H1 (cell line): ENCODE results near the gene OR8I2. TPM values are rescaled to one million over a fixed set of nuclear protein-coding genes. Genes with fewer than 3 reads are reported as not detected.
"Not testable (repeated sequence)": the region's sequence is repeated elsewhere in the genome, so short reads cannot be mapped to it uniquely, and the experiment has no call there.

Experiments used
- CTCF ChIA-PET: fragments of 300-600 bp; sonication (Branson Sonifier 250); formaldehyde crosslinking; loops from one replicate; lab custom pipeline; 2021; ENCODE audit not compliant: partially characterized antibody; lab: Charles Lee
- POLR2A ChIA-PET: fragments of 300-600 bp; sonication (Branson Sonifier 250); formaldehyde crosslinking; loops from one replicate; lab custom pipeline; 2021; ENCODE audit warnings: inconsistent platforms; ENCODE audit not compliant: partially characterized antibody; lab: Charles Lee
- DNase-seq, 2 experiments: peaks; one replicate each; pipeline versions ENCODE4 v3.0.0 to v3.0.0-alpha.2; 2010 to 2022; ENCODE audit warnings: low spot score in 2 of 2, low read depth in 1 of 2, mixed read lengths in 1 of 2
- FAIRE-seq: peaks from 2 replicates; lab custom pipeline; 2011; peaks lifted over from hg19 to GRCh38; lab: Jason Lieb, UNC
- H2AFZ ChIP-seq: 2 replicates; pipeline ENCODE4 v1.8.1; 2012; ENCODE audit warnings: low read length, inconsistent platforms
- H2AK5ac ChIP-seq: 2 replicates; pipeline ENCODE4 v1.6.1; 2013; ENCODE audit warnings: low read depth, low read length
- H2BK120ac ChIP-seq: replicated peaks from 2 replicates; pipeline ENCODE3; 2013; ENCODE audit warnings: low read depth, low read length, inconsistent platforms
- H2BK12ac ChIP-seq: 2 replicates; pipeline ENCODE4 v1.6.1; 2013; ENCODE audit warnings: low read depth, low read length
- H2BK15ac ChIP-seq: 2 replicates; pipeline ENCODE4 v1.6.1; 2013; ENCODE audit warnings: low read length
- H2BK20ac ChIP-seq: 2 replicates; pipeline ENCODE4 v1.6.1; 2013; ENCODE audit warnings: low read length
- H2BK5ac ChIP-seq: 2 replicates; pipeline ENCODE4 v1.6.1; 2013; ENCODE audit warnings: low read depth, low read length
- H3K14ac ChIP-seq: 2 replicates; pipeline ENCODE4 v1.6.1; 2013; ENCODE audit warnings: inconsistent platforms; ENCODE audit not compliant: insufficient read length
- H3K18ac ChIP-seq: 2 replicates; pipeline ENCODE4 v1.6.1; 2013; ENCODE audit warnings: low read length; ENCODE audit errors: extremely low read depth
- H3K23ac ChIP-seq: 2 replicates; pipeline ENCODE4 v1.6.1; 2013; ENCODE audit warnings: inconsistent platforms; ENCODE audit not compliant: insufficient read length
- H3K23me2 ChIP-seq: 2 replicates; pipeline ENCODE4 v1.6.1; 2013; ENCODE audit warnings: low read depth, low read length
- H3K27ac ChIP-seq: 2 replicates; pipeline ENCODE4 v1.6.1; 2011; ENCODE audit warnings: low read depth, low read length, inconsistent platforms
- H3K27me3 ChIP-seq, 4 experiments: replicated peaks in 1 of 4; 1 replicate in 1 of 4; 2 replicates in 3 of 4; pipeline versions ENCODE4 v1.6.1 to v1.8.1; 2011 to 2013; ENCODE audit warnings: low read length in 3 of 4, mild to moderate bottlenecking in 3 of 4, inconsistent platforms in 2 of 4, mixed read lengths in 2 of 4, moderate library complexity in 1 of 4; ENCODE audit not compliant: control insufficient read depth in 3 of 4, insufficient read depth in 3 of 4; ENCODE audit errors: extremely low read depth in 1 of 4
- H3K36me3 ChIP-seq, 4 experiments: 2 replicates each; pipeline versions ENCODE4 v1.6.1 to v1.8.1; 2011 to 2013; ENCODE audit warnings: mild to moderate bottlenecking in 4 of 4, low read length in 3 of 4, moderate library complexity in 2 of 4, control low read depth in 1 of 4, inconsistent platforms in 1 of 4; ENCODE audit not compliant: insufficient read depth in 4 of 4, control insufficient read depth in 2 of 4
- H3K4ac ChIP-seq: replicated peaks from 2 replicates; pipeline ENCODE3; 2013; ENCODE audit warnings: low read length, low read depth, mixed read lengths, inconsistent platforms; ENCODE audit not compliant: insufficient read length
- H3K4me1 ChIP-seq, 4 experiments: replicated peaks in 1 of 4; 1 replicate in 1 of 4; 2 replicates in 3 of 4; pipeline versions ENCODE4 v1.6.1 to v1.8.1; 2011 to 2013; ENCODE audit warnings: low read length in 3 of 4, inconsistent platforms in 2 of 4, mixed read lengths in 1 of 4; ENCODE audit not compliant: insufficient read depth in 4 of 4, control insufficient read depth in 3 of 4
- H3K4me2 ChIP-seq, 2 experiments: 2 replicates each; pipeline versions ENCODE4 v1.6.1 to v1.8.1; 2011 to 2013; ENCODE audit warnings: low read depth in 2 of 2, low read length in 2 of 2, control low read depth in 1 of 2, inconsistent platforms in 1 of 2, mild to moderate bottlenecking in 1 of 2; ENCODE audit not compliant: insufficient read depth in 1 of 2
- H3K4me3 ChIP-seq, 4 experiments: fragments of 200-600, 300-600 bp in 1 of 4; sonication (generic), shearing (Covaris generic), sonication (Bioruptor Twin) in 1 of 4; 2 replicates each; pipeline versions ENCODE4 v1.5.1 to v1.8.1; 2011 to 2016; ENCODE audit warnings: low read length in 4 of 4, low read depth in 3 of 4, control low read depth in 2 of 4, inconsistent platforms in 2 of 4, mild to moderate bottlenecking in 2 of 4, mixed read lengths in 1 of 4, moderate library complexity in 1 of 4; ENCODE audit not compliant: insufficient read depth in 2 of 4; ENCODE audit errors: extremely low read depth in 1 of 4
- H3K56ac ChIP-seq: replicated peaks from 2 replicates; pipeline ENCODE3; 2013; ENCODE audit warnings: low read depth, mild to moderate bottlenecking, mixed read lengths, low read length, inconsistent platforms; ENCODE audit not compliant: insufficient read length
- H3K79me1 ChIP-seq: 2 replicates; pipeline ENCODE4 v1.6.1; 2013; ENCODE audit warnings: low read depth, low read length, control low read depth
- H3K79me2 ChIP-seq, 2 experiments: 2 replicates each; pipeline versions ENCODE4 v1.6.1 to v1.8.1; 2012 to 2013; ENCODE audit warnings: low read length in 2 of 2, mild to moderate bottlenecking in 2 of 2, inconsistent platforms in 1 of 2; ENCODE audit not compliant: insufficient read depth in 2 of 2, control insufficient read depth in 1 of 2
- H3K9ac ChIP-seq, 4 experiments: replicated peaks in 1 of 4; 1 replicate in 1 of 4; 2 replicates in 3 of 4; pipeline versions ENCODE4 v1.6.1 to v1.8.1; 2011 to 2013; ENCODE audit warnings: low read depth in 3 of 4, low read length in 3 of 4, control low read depth in 2 of 4, mild to moderate bottlenecking in 2 of 4, moderate library complexity in 2 of 4, inconsistent platforms in 1 of 4; ENCODE audit errors: extremely low read depth in 1 of 4
- H3K9me3 ChIP-seq, 2 experiments: 2 replicates each; pipeline versions ENCODE4 v1.6.1 to v1.8.1; 2012 to 2013; ENCODE audit warnings: mild to moderate bottlenecking in 2 of 2, moderate library complexity in 2 of 2, control low read depth in 1 of 2, inconsistent platforms in 1 of 2, low read depth in 1 of 2, low read length in 1 of 2, mixed read lengths in 1 of 2; ENCODE audit not compliant: insufficient read depth in 2 of 2
- H4K20me1 ChIP-seq, 2 experiments: replicated peaks in 1 of 2; 2 replicates each; pipeline versions ENCODE3 to v1.8.1; 2011 to 2013; ENCODE audit warnings: inconsistent platforms in 2 of 2, low read length in 2 of 2, mild to moderate bottlenecking in 1 of 2; ENCODE audit not compliant: insufficient read depth in 2 of 2, control insufficient read depth in 1 of 2
- H4K5ac ChIP-seq: 2 replicates; pipeline ENCODE4 v1.6.1; 2013; ENCODE audit warnings: low read length, low read depth, mixed read lengths, inconsistent platforms; ENCODE audit not compliant: insufficient read length
- H4K8ac ChIP-seq: 2 replicates; pipeline ENCODE4 v1.8.0; 2013; ENCODE audit warnings: mild to moderate bottlenecking, moderate library complexity, low read length, inconsistent platforms; ENCODE audit not compliant: insufficient read depth; ENCODE audit errors: extremely low read depth
- H4K91ac ChIP-seq: replicated peaks from 2 replicates; pipeline ENCODE3; 2013; ENCODE audit warnings: low read length, mixed read lengths, inconsistent platforms; ENCODE audit not compliant: insufficient read length
- SUZ12 ChIP-seq: fragments of 200-600 bp; sonication (generic); IDR thresholded peaks from 2 replicates; pipeline ENCODE4 v1.6.1; 2012; ENCODE audit warnings: mild to moderate bottlenecking, inconsistent platforms, low read length, moderate library complexity, mixed read lengths
- WGBS, 2 experiments: shearing (Covaris generic) in 1 of 2; methylation state at CpG; one replicate each; pipeline versions ENCODE4 v1.1.6 to v1.1.7; 2013 to 2015; ENCODE audit warnings: low lambda C conversion rate in 2 of 2, mixed read lengths in 2 of 2, inconsistent platforms in 1 of 2, low coverage in 1 of 2, missing lambda C conversion rate in 1 of 2; ENCODE audit not compliant: insufficient replicate concordance in 2 of 2, insufficient coverage in 1 of 2, insufficient read length in 1 of 2; ENCODE audit errors: extremely low coverage in 1 of 2, missing lambda C conversion rate in 1 of 2; 5-methylcytosine and 5-hydroxymethylcytosine counted together
- polyA plus RNA-seq, 7 experiments: library from polyadenylated mRNA; depleted of rRNA in 3 of 7; stranded (reverse) in 5 of 7; unstranded in 2 of 7; fragments of >200 nt in 5 of 7; fragments of 200-250 nt in 2 of 7; gene quantifications; 1 replicate in 5 of 7; 2 replicates in 1 of 7; 4 replicates in 1 of 7; pipeline versions ENCODE4 v1.2.1 to v1.2.3, GENCODE V29; 2011 to 2013; ENCODE audit warnings: missing spikeins in 2 of 7, mixed read lengths in 2 of 7
- total RNA-seq: library from RNA; stranded (reverse); fragmentation: NEBNext Ultra II Directional; extraction: Animal tissue kit (Norgen Biotek cat#: 25700); gene quantifications from 2 replicates; pipeline ENCODE4 v1.2.1, GENCODE V29; 2021
- TF ChIP-seq, protein P1 (sequence below), 3 experiments: IDR thresholded peaks; 1 replicate in 2 of 3; 2 replicates in 1 of 3; pipeline versions ENCODE4 v1.5.1 to v1.6.1; 2011; ENCODE audit warnings: low read length in 3 of 3, mild to moderate bottlenecking in 3 of 3, inconsistent platforms in 2 of 3, low read depth in 1 of 3, moderate library complexity in 1 of 3; ENCODE audit not compliant: insufficient read depth in 1 of 3; ENCODE audit errors: control extremely low read depth in 1 of 3

The OR8I2 gene
- total and polyA plus RNA-seq, 2 of the 8 experiments (the other 6 are each of a cell fraction or from before 2014, with no cell fraction given), result not detected

DNA sequence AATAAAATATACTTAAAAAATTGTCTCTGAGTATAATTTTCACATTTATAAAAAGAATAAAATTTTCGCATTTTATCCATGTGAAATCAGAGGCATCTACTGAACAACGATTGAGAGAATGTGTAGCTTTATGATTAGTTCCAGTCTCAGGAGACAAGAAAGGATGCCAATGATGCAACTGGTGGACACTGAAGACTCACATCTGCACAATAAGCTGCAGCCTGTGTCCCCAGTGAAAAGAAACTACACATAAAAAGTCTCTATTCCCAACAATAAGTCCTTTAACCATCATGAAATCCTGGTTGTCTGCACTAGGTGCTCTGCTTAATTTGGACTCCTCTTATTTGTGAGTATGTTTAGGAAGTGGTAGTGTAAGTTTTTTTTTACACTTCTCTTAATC is 43.6 kb upstream of the OR8I2 start (continued):
- no peak for TF ChIP-seq SUZ12
- TF ChIP-seq, protein P1, sequence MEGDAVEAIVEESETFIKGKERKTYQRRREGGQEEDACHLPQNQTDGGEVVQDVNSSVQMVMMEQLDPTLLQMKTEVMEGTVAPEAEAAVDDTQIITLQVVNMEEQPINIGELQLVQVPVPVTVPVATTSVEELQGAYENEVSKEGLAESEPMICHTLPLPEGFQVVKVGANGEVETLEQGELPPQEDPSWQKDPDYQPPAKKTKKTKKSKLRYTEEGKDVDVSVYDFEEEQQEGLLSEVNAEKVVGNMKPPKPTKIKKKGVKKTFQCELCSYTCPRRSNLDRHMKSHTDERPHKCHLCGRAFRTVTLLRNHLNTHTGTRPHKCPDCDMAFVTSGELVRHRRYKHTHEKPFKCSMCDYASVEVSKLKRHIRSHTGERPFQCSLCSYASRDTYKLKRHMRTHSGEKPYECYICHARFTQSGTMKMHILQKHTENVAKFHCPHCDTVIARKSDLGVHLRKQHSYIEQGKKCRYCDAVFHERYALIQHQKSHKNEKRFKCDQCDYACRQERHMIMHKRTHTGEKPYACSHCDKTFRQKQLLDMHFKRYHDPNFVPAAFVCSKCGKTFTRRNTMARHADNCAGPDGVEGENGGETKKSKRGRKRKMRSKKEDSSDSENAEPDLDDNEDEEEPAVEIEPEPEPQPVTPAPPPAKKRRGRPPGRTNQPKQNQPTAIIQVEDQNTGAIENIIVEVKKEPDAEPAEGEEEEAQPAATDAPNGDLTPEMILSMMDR (IDR thresholded peaks at IDR 0.05; ENCODE audit: control extremely low read depth in 1 of 3, insufficient read depth in 1 of 3, low read depth in 1 of 3, low read length in 3 of 3), result no peak
- TF ChIP-seq, all 59 proteins: peak for 0

- H2BK120ac ChIP-seq, H3K14ac ChIP-seq, H3K36me3 ChIP-seq, H4K20me1 ChIP-seq, H2AK5ac ChIP-seq, H2BK15ac ChIP-seq, H3K56ac ChIP-seq, H3K23me2 ChIP-seq, H3K18ac ChIP-seq, H3K23ac ChIP-seq, CTCF ChIA-PET, H4K5ac ChIP-seq, H2BK12ac ChIP-seq, H3K4ac ChIP-seq, H3K79me2 ChIP-seq, POLR2A ChIA-PET, H2AFZ ChIP-seq, H3K79me1 ChIP-seq, H4K8ac ChIP-seq, H3K4me1 ChIP-seq, H3K9me3 ChIP-seq, H3K27ac ChIP-seq, H3K27me3 ChIP-seq, H3K9ac ChIP-seq, H2BK20ac ChIP-seq, H4K91ac ChIP-seq, H2BK5ac ChIP-seq: not testable (repeated sequence)
- FAIRE-seq, result peak; percentile 57
- DNase-seq, result peak in 1 of 2 experiments; percentile 10
- peak overlapping the region in 1 of 4 experiments; percentile 12; a peak in 1 of 8 replicates for H3K4me3 ChIP-seq
- H3K4me2 ChIP-seq, result 0 out of 4 replicates have a peak overlapping the region, but pooled peaks of 1 of the 2 experiments have one; percentile 2
- 52% methylated on average over 4 of the region's 4 CpGs; no CpG with 5 or more reads in 1 of the 2 experiments for WGBS, 2 experiments
Measured at GRCh38 chr11:56056366-56056765, 36.7 kb upstream of the OR8I2 start.
